Right atrium auricular region (tissue), 2 donors: ENCODE measurements around the gene ITGAE. TPM values are rescaled to one million over a fixed set of nuclear protein-coding genes. Genes with fewer than 3 reads are reported as not detected.

ENCODE experiments used
- DNase-seq: peaks from one replicate; pipeline ENCODE4 v3.0.0-alpha.2; 2019; ENCODE audit warnings: low spot score
- H3K27ac ChIP-seq, 2 donors: fragments of 200-600 bp; sonication (generic); 1 replicate in 1 of 2; 2 replicates in 1 of 2; pipeline ENCODE4 v1.5.1; 2016 to 2019
- H3K27me3 ChIP-seq, 2 donors: fragments of 200-600 bp; sonication (generic); one replicate each; pipeline versions ENCODE4 v1.5.1 to v1.6.0; 2017 to 2019
- H3K36me3 ChIP-seq: fragments of 200-600 bp; sonication (generic); one replicate; pipeline ENCODE4 v1.5.1; 2016
- H3K4me1 ChIP-seq, 2 donors: fragments of 200-600 bp; sonication (generic); one replicate each; pipeline versions ENCODE4 v1.5.1 to v1.6.0; 2017 to 2019
- H3K4me3 ChIP-seq, 2 donors: fragments of 200-600 bp; sonication (generic); 1 replicate in 1 of 2; 2 replicates in 1 of 2; pipeline ENCODE4 v1.5.1; 2017 to 2019; ENCODE audit warnings: mild to moderate bottlenecking in 1 of 2, moderate library complexity in 1 of 2
- H3K9me3 ChIP-seq, 2 donors: fragments of 200-600 bp; sonication (generic); one replicate each; pipeline ENCODE4 v1.5.1; 2019
- total RNA-seq, 2 donors: library from RNA; depleted of rRNA; stranded (reverse); fragments of >200 nt; gene quantifications; one replicate each; pipeline ENCODE4 v1.1.0, GENCODE V29; 2016
- TF ChIP-seq, protein P1 (sequence below), 2 donors: fragments of 200-600 bp; sonication (generic); IDR thresholded peaks; one replicate each; pipeline ENCODE4 v1.5.1; 2019; ENCODE audit warnings: antibody characterized with exemption in 2 of 2

The ITGAE gene
- total RNA-seq, 2 donors from 2014 or later = 23.4 to 26.1 TPM

DNA sequence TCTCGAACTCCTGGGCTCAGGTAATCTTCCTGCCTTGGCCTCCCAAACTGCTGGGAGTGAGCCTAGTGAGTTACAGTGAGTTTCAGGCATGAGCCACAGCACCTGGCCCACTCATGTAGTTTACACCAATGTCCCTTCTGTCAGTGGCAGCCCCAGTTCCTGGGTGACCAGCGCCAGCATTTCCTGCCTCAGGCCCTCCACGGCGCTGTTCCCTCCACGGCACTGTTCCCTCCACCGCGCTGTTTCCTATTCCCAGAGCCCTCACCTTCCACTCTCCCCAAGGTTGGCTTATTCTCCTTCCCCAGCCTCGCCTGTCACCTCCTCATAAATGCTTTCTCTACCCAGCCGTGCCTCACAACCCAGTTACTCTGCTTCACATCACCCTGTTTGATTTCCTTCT is 32.6 kb downstream of the ITGAE start:
- no peak for DNase-seq
- Histone ChIP-seq H3K4me3 (no peak overlapping the region), H3K27me3 (no peaks in the 10 kb centered on the region), H3K36me3 (no peaks in the 10 kb centered on the region), H3K4me1 (no peaks in the 10 kb centered on the region), H3K9me3 (no peaks in the 10 kb centered on the region), H3K27ac (no peak overlapping the region)
- TF ChIP-seq, protein P1, sequence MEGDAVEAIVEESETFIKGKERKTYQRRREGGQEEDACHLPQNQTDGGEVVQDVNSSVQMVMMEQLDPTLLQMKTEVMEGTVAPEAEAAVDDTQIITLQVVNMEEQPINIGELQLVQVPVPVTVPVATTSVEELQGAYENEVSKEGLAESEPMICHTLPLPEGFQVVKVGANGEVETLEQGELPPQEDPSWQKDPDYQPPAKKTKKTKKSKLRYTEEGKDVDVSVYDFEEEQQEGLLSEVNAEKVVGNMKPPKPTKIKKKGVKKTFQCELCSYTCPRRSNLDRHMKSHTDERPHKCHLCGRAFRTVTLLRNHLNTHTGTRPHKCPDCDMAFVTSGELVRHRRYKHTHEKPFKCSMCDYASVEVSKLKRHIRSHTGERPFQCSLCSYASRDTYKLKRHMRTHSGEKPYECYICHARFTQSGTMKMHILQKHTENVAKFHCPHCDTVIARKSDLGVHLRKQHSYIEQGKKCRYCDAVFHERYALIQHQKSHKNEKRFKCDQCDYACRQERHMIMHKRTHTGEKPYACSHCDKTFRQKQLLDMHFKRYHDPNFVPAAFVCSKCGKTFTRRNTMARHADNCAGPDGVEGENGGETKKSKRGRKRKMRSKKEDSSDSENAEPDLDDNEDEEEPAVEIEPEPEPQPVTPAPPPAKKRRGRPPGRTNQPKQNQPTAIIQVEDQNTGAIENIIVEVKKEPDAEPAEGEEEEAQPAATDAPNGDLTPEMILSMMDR (IDR thresholded peaks at IDR 0.05) = no peak

DNA sequence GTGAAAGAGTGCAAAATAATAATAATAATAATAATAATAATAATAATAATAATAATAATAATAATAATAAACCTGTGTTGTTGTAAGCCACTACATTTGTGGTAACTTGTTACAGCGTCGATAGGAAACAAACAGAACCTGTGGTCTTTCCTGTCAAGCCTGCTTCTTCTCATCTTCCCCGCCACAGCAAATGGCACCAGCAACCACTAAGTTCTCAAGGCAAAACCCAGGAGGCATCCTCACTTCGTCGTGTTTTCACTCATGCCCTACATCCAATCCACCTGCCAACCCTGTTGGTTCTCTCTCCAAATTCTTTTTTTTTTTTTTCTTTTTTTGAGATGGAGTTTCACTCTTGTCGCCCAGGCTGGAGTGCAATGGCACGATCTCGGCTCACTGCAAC is 34.2 kb downstream of the ITGAE start:
- TF ChIP-seq, protein P1 (IDR thresholded peaks at IDR 0.05) = no peak
- H3K36me3 ChIP-seq = no peaks in the 10 kb centered on the region
- no peaks in the 10 kb centered on the region for H3K4me1 ChIP-seq
- no peak overlapping the region for H3K27ac ChIP-seq
- no peaks in the 10 kb centered on the region for H3K27me3 ChIP-seq
- no peak for DNase-seq
- no peaks in the 10 kb centered on the region for H3K9me3 ChIP-seq
- H3K4me3 ChIP-seq = no peak overlapping the region

DNA sequence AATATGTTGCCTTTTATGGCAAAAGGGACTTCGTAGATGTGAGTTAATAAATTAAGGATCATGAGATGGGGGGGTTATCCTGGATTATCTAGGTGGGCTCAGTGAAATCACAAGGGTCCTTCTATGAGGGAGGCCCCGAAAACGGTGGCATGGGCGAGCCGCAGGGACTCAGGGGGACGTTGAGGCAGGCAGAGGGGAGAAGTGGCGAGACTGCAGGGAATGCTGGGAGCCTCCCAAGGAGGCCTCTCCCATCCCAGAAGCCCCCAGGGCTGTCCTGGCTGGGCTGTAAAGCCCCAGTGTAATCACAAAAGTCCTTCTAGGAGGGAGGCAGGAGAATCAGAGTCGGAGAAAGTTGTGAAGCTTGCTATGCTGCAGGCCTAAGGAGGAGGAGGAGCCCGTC is 35.0 kb downstream of the ITGAE start:
- Histone ChIP-seq H3K27ac (no peak overlapping the region), H3K4me1 (no peaks in the 10 kb centered on the region), H3K4me3 (no peak overlapping the region), H3K27me3 (no peaks in the 10 kb centered on the region), H3K36me3 (no peaks in the 10 kb centered on the region), H3K9me3 (no peaks in the 10 kb centered on the region)
- DNase-seq = no peak
- TF ChIP-seq, protein P1 (IDR thresholded peaks at IDR 0.05) = no peak

DNA sequence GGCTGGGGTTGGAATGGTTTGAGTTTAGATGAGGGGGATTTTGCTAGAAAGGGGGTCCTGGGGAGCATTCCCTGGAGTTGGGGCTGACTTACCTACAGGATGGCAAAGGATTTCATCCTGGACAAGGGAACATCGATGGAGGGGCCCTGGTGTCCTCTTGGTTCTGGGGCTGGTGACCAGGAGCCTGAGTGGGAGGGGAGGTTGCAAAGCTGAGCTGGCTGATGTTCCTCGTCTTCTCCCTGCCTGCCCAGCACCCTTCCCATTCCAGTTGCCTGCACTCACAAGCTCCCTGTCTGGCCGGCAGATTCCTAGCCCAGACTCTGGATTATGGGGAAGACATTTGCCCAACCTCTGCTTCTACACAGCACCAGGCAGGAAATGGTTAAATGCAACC is 37.2 kb downstream of the ITGAE start:
- Histone ChIP-seq H3K27ac (no peak overlapping the region), H3K9me3 (peaks cover 0 to 7% of the 10 kb centered on the region in 2 donors), H3K27me3 (no peaks in the 10 kb centered on the region), H3K4me1 (no peaks in the 10 kb centered on the region), H3K36me3 (no peaks in the 10 kb centered on the region), H3K4me3 (no peak overlapping the region)
- no peak for DNase-seq
- TF ChIP-seq, protein P1 (IDR thresholded peaks at IDR 0.05) = no peak

DNA sequence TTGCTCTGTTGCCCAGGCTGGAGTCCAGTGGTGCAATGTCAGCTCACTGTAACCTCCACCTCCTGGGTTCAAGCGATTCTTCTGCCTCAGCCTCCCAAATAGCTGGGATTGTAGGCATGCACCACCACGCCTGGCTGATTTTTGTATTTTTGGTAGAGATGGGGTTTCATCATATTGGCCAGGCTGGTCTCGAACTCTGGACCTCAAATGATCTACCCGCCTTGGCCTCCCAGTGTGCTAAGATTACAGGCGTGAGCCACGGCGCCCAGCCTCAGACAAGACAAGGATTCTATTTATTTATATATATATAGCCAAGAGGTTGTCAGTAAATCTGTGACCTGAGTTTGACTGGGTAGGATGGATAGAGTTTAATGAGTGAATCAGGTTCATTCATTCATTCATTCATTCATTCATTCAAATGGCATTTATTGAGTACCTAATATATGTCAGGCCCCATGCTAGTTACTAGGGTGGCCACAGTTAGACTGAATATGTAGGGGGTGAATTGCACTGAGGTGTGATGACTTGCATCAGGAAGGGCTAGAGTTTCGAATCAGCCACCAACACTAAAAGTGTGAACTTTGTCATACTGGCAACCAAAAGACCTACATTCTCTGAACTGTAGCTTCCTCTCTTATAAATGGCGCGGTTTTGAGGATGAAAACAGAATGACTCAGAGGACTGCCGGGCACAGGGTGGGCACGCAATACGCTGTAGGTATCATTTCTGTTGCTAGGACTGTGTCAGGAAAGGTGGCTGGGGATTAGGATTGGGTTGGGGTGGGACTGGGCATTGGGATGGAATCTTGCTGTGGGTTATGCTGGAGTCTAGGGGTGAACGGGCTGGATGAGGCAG is 37.8 kb downstream of the ITGAE start:
- TF ChIP-seq, protein P1 (IDR thresholded peaks at IDR 0.05) = no peak
- no peak for DNase-seq
- H3K9me3 ChIP-seq = peaks cover 0 to 7% of the 10 kb centered on the region in 2 donors
- H3K27ac ChIP-seq = no peak overlapping the region
- no peaks in the 10 kb centered on the region for H3K27me3 ChIP-seq
- H3K4me1 ChIP-seq = no peaks in the 10 kb centered on the region
- H3K4me3 ChIP-seq = no peak overlapping the region
- H3K36me3 ChIP-seq = no peaks in the 10 kb centered on the region
